GM20431 (cell line): ENCODE measurements around the gene MPG.

Experiments
- in situ Hi-C: fragments of 300-500 bp; cut with MseI, MboI; formaldehyde crosslinking; loops from one replicate; pipeline ENCODE4 v1.15.0; 2020; ENCODE audit warnings: low sequenced_read_pairs; ENCODE audit not compliant: unreplicated experiment

Gene MPG

GRCh38 chr16:64914-65255 is 13.1 kb upstream of the MPG start:
- in situ Hi-C loops: no loop called here

DNA sequence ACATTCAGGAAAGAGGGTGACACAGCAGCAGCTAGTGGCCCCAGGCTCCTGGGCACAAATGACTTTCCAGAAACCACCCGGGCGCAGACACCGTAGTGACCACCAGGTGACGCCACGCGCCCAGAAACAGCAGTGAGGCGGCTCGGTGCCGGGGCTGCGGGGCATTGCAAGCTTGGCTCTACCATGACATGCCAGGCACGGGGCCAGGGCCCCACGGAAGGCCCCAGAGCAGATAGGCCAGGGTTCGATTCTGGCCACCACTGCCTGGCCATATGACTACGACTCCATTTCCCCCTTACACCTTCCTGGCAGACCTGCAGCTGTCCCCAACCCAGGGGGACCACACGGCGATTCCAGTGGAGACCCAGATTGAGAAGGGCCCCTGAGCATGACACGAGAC is 12.3 kb upstream of the MPG start:
- in situ Hi-C loops: no loop called here

DNA sequence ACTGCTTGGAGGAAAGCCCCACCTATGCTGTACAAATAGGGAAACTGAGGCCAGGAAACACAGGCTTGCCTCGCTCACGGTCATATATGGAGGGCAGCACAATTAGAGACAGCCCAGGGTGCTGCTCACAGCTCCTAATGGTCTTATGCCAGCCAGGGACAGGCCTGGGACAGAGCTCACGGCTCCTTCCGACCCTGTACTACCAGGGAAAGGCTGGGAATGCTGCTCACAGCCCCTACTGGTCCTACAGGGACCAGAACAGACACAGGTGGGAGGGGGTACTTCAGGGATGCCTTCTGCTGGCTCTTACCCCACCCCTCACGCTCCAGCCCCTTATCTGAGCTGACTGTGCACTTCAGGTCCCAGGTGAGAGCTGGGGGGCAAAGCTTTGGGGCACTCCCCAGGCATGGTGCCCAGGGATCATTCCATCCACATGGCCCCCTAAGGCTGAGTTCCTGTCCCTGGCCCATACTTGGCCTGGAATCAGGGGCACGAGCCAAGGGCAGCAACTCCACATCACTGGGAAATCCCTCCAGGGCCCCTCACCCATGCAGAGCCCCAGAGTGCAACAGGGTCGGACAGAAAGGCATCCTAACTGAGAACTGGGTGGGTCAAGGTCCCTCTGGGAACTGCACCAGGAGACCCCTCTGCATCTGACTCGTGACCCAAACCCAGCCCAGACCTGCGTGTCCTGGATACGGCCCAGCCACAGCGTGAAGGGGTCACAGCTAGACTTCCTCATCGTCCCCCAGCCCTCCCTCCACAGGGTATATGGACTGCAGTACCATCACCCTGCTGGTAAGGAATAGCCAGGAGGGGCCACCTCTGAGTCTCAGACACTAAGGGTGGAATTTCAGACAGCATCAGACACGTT is 11.5 kb upstream of the MPG start:
- in situ Hi-C loops: no loop called here

- in situ Hi-C loops: no loop called here
Measured at GRCh38 chr16:67183-67791, 10.7 kb upstream of the MPG start.

GRCh38 chr16:67884-68789 is 9.9 kb upstream of the MPG start:
- in situ Hi-C loops: no loop called here

DNA sequence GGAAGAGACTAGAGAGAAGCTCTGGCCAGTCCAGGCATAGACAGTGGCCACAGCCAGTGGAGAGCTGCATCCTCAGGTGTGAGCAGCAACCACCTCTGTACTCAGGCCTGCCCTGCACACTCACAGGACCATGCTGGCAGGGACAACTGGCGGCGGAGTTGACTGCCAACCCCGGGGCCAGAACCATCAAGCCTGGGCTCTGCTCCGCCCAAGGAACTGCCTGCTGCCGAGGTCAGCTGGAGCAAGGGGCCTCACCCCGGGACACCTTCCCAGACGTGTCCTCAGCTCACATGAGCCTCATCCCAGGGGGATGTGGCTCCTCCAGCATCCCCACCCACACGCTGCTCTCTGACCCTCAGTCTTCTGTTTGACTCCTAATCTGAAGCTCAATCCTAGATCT is 8.8 kb upstream of the MPG start:
- in situ Hi-C loops: no loop called here

DNA sequence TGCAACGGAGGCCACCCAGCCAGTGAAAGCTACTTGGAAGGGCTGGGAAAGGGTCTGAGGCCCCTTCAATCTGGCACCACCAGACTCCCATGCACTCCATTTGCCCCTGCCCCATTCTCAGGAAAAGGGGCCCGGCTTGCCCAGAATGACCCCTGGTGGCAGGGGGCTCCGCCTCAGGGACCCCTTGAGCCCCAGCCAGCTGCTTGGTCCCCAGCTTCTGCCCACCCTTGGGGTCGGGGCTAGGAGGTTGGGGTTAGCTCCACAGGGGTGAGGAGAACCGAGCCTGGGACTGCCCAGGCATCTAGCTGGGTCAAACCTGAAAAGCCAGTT is 6.8 kb upstream of the MPG start:
- in situ Hi-C loops: no loop called here

DNA sequence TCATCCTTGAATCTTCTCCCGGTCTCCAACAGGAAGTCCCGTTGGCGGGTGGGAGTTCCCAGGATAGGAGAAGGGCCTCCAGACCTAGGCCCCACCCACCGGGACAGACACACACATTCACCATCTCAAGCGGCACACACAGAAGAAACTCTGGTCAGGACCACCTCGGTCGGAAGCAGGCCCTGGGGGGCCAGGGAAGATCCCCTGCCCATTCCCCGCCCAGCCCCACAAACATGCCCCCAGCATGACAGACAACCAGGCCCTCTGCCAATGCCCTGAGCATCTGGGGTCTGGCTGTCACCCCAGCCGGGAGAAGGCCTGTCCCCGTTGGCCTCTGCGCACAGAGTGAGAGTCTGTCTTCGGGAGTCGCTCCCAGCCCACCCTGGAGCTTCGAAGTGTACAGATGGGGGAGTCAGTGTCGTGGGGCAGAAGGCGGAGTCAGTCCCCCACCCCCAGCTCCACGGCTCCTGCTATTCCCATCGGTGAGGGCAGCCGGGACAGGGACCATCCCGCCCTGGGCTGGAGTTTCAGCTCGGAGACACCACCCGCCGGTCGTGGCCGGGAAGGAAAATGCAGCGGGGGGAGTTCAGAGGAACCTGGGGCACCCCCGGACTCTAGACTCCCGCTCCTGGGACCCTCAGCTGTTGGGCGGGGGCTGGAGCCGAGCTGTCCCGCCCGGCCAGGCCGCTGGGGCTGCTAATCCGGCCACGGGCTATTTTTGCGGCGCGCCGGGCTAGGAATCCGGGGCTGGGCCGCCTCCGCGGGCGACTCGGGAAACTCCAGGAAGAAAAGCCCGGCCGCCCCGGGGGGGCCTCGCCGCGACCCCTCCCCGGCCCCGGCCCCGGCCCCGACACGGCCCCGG is 6.3 kb upstream of the MPG start:
- in situ Hi-C loops: no loop called here

DNA sequence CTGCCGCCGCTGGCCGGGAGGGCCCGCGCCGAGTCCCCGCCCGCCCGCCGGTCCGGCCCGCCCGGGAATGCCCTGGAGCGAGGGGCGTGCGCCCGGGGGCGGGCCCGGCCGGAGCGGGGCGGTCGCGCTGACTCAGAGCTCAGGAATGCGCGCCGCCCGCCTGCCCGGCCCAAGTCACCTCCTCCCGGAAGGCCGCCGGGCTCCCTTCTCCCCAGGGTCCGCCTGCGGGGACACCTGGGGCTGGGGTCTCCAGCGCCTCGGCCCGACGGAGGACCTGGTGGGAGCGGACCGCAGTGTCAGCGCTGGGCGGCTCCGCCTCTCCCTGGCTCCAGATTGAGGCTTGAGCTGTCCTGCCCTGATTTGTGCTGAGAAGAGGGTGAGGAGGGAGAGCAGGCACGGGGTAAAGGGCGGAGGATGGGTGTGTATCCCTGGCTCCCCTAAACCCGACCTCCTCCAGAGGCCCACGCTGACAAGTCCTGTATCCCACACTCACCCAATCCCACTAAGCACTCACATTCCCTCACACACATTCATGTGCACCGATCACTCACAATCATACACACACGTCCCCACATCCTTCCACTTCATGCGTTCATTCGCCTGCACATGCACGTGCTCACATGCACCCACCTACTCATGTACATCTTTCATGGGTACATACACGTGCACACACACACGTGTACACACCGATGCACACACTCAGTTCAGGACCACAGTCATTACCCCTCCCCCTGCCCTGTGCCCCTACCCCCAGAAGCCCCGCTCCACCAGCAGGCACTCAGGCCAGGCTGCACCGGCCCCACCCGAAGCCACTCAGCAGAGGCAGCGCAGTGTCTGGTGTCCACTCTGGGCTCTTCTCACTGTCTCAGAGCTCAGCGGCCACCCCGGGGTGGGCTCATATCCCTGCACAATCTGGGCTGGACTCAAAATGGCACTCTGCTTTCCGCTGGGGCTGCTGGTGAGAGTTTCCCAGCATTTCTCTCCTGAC is 5.2 kb upstream of the MPG start, which contains the start of gene RHBDF1:
TSS of gene RHBDF1 (minus strand) at position 71 of the 988 bp plus-strand sequence. CDS start 7,616 bp downstream, outside the sequence.
- in situ Hi-C loops: no loop called here

DNA sequence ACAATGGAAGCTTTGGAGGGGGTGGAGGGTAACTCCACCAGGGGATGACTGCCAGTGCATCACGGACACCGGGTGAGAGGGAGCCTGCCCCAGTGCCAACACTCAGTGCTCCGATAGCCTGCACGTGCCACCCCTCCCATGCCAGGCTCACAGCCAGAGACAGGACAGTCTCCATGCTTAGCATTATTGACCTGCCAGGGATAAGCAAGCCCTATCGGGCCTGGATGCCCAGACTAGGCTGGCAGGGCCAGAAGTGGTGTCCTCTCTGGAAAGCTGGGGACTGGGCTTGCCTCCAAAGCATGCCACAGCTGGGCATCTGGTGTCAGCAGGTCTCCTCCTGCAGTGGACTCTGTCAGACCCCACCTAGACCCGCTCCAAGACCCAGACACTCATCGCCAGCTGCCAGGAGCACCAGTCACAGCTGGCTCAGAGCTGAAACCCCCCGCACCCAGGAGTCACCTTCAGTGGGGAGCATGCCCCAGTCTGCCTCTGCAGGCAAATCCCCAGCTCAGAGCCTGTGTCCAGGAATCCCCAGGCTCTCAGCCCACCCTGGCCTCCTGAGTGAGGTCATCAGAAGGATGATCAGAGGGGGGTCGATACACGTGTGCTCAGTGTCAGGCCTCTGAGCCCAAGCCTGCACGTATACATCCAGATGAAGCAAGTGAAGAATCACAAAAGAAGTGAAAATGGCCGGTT is 3.8 kb upstream of the MPG start:
- in situ Hi-C loops: no loop called here

- in situ Hi-C loops: no loop called here
Measured at GRCh38 chr16:74747-75334, 3.2 kb upstream of the MPG start.

- in situ Hi-C loops: no loop called here
Measured at GRCh38 chr16:75580-76501, 2.2 kb upstream of the MPG start.

GRCh38 chr16:76535-77272 is 1.3 kb upstream of the MPG start:
- in situ Hi-C loops: no loop called here

DNA sequence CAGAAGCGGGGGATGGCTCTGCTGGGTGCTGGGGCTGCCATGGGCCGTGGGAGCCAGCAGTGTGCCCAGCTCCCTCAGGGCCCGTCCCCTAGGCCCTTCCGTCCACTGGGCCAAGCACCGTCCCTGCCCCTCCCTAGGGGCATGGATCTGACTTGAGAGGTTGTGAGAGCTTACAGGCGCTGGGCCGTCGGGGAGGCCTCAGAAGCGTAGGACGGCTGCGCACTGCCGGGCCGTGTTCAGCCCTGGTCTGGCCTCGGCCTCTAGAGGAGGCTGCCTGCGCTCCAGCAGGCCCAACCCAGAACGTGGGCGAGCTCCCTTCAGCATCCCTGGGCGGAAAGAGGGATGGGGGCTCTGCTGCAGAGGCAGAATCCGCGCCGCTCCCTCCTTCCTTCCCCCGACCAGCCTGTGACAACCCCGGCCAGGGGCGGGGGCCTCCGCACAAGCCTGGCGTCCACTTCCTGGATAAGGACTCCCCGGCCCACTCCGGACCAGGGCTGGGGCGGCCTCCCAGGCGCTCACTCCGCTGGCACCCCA is 685 bp upstream of the MPG start:
- in situ Hi-C loops: no loop called here

DNA sequence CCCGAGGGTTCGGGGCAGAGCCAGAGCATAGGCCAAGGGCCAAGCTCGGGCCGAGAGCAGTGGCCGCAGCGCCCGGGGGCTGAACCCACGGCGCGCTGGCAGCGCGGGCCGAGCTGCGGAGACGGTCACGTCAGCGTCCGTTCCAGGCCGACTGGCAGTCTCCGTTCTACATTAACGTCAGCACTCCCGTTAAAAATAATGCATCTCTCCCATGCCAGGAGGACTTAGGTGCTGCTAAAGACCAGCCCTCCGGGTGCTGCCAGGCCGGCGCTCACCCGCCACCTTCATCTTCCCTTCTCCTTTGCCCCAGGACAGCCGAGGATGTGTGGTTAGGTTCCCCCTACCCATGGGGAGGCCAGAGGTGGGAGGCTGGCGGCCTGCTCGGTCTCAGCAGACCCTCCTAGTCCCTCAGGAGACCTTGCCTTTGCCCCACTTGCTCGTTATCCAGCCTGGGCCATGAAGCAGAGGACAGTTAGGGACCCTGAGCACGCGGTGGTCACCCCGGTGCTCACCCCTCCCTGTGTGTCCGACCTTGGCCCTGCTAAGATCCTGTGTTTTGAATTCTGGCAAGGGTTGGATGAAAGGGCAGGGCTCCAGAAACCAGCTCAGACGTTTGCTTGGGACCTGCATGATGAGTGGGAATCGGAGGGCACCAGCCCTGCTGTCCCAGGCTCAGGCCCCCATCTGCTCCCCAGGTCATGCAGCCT is 572 bp downstream of the MPG start:
- in situ Hi-C loops: no loop called here
